Glutamatergic neuron (in vitro differentiated cells): ENCODE results near the gene VWA3A. TPM values are rescaled to one million over a fixed set of nuclear protein-coding genes. Genes with fewer than 3 reads are reported as not detected.

Experiments used
- DNase-seq: peaks from one replicate; pipeline ENCODE4 v3.0.0; 2022
- H3K27ac Mint-ChIP-seq: one replicate; pipeline ENCODE4 v1.8.0; 2020; ENCODE audit warnings: mild to moderate bottlenecking, mixed read lengths, inconsistent platforms; ENCODE audit not compliant: unreplicated experiment
- H3K27me3 Mint-ChIP-seq: one replicate; pipeline ENCODE4 v1.8.0; 2020; ENCODE audit warnings: mild to moderate bottlenecking, moderate library complexity, mixed read lengths, inconsistent platforms; ENCODE audit not compliant: unreplicated experiment
- H3K36me3 Mint-ChIP-seq: one replicate; pipeline ENCODE4 v1.8.0; 2020; ENCODE audit warnings: mild to moderate bottlenecking, mixed read lengths, inconsistent platforms; ENCODE audit not compliant: unreplicated experiment
- H3K4me1 Mint-ChIP-seq: one replicate; pipeline ENCODE4 v1.8.0; 2020; ENCODE audit warnings: mild to moderate bottlenecking, low read depth, mixed read lengths, inconsistent platforms; ENCODE audit not compliant: unreplicated experiment
- H3K4me3 Mint-ChIP-seq: one replicate; pipeline ENCODE4 v1.8.0; 2020; ENCODE audit warnings: mild to moderate bottlenecking, mixed read lengths, inconsistent platforms; ENCODE audit not compliant: unreplicated experiment
- H3K9me3 Mint-ChIP-seq: one replicate; pipeline ENCODE4 v1.8.0; 2020; ENCODE audit warnings: mild to moderate bottlenecking, moderate library complexity, mixed read lengths, inconsistent platforms; ENCODE audit not compliant: unreplicated experiment
- total RNA-seq: library from RNA; stranded (reverse); fragmentation: NEBNext Ultra II Directional; extraction: Animal tissue kit (Norgen Biotek cat#: 25700); gene quantifications from one replicate; pipeline ENCODE4 v1.2.1, GENCODE V29; 2021; ENCODE audit not compliant: unreplicated experiment
- TF ChIP-seq, protein P1 (sequence below): fragments of 200-600 bp; sonication (generic); IDR thresholded peaks from one replicate; pipeline ENCODE4 v1.5.0; 2021; ENCODE audit not compliant: partially characterized antibody, unreplicated experiment

Gene VWA3A
- total RNA-seq, 1 donor from 2014 or later, result 0.17 TPM

DNA sequence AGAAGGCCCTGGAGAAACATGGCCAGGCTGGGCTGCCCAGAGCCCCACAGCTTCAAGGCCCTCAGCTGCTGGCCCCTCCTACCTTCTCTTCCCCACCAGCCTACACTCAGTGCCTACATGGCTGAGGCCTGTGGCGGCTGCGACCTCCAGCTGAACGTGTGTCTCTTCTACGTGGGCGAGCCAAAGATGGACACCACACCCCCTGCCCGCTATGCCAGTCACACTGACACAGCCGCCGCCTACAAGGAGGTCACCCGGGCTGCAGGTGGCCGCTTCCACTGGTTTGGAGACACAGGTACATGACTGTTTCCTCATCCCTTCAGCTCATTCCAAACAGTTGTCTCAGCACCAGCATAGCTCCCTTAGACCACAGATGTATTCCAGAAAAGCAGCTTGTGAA is 40.5 kb downstream of the VWA3A start:
- no peak overlapping the region for H3K27ac Mint-ChIP-seq

GRCh38 chr16:22138482-22138881 is 46.1 kb downstream of the VWA3A start:
- Mint-ChIP-seq H3K9me3 (no peaks in the 10 kb centered on the region), H3K27ac (no peak overlapping the region), H3K36me3 (no peaks in the 10 kb centered on the region), H3K4me3 (no peak overlapping the region), H3K4me1 (peaks cover 2% of the 10 kb centered on the region), H3K27me3 (peaks cover 7% of the 10 kb centered on the region)
- TF ChIP-seq, protein P1, sequence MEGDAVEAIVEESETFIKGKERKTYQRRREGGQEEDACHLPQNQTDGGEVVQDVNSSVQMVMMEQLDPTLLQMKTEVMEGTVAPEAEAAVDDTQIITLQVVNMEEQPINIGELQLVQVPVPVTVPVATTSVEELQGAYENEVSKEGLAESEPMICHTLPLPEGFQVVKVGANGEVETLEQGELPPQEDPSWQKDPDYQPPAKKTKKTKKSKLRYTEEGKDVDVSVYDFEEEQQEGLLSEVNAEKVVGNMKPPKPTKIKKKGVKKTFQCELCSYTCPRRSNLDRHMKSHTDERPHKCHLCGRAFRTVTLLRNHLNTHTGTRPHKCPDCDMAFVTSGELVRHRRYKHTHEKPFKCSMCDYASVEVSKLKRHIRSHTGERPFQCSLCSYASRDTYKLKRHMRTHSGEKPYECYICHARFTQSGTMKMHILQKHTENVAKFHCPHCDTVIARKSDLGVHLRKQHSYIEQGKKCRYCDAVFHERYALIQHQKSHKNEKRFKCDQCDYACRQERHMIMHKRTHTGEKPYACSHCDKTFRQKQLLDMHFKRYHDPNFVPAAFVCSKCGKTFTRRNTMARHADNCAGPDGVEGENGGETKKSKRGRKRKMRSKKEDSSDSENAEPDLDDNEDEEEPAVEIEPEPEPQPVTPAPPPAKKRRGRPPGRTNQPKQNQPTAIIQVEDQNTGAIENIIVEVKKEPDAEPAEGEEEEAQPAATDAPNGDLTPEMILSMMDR, result no peak
- no peak for DNase-seq

More for the DNA sequence above, 40.5 kb downstream of the VWA3A start:
- Mint-ChIP-seq H3K36me3 (peaks cover 5% of the 10 kb centered on the region), H3K4me3 (no peak overlapping the region), H3K27me3 (peaks cover 10% of the 10 kb centered on the region), H3K4me1 (no peaks in the 10 kb centered on the region), H3K9me3 (peaks cover 6% of the 10 kb centered on the region)
- no peak for DNase-seq
- TF ChIP-seq, protein P1, result no peak

- H3K27me3 Mint-ChIP-seq, result peaks cover 7% of the 10 kb centered on the region
- no peaks in the 10 kb centered on the region for H3K36me3 Mint-ChIP-seq
- no peaks in the 10 kb centered on the region for H3K9me3 Mint-ChIP-seq
- TF ChIP-seq, protein P1, result no peak
- no peak for DNase-seq
- peaks cover 2% of the 10 kb centered on the region for H3K4me1 Mint-ChIP-seq
- H3K27ac Mint-ChIP-seq, result no peak overlapping the region
- H3K4me3 Mint-ChIP-seq, result no peak overlapping the region
These were observed 46.7 kb downstream of the VWA3A start for GRCh38 chr16:22139008-22139407.

GRCh38 chr16:22139732-22140131 is 47.4 kb downstream of the VWA3A start:
- H3K27ac Mint-ChIP-seq, result no peak overlapping the region
- DNase-seq, result no peak
- H3K27me3 Mint-ChIP-seq, result peaks cover 7% of the 10 kb centered on the region

DNA sequence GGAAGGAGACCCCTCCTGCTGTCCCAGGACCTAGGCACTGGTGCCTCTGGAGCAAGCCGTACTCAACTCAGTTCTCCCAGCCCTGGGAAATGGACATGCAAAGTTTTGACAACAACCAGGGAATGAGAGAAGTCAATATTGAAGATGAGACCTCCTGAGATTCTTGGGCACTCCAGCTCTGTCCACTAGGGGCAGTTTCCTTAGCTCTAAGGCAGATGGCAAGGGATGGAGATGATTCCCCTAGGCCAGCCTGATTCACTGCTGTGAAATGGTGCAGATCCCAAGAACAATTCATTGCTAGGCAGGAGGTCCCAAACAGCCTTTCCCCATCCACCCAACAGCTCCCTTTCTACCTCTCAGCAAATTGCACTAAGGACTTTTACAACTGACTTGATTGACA is 49.4 kb downstream of the VWA3A start:
- DNase-seq, result peak; percentile 35
- H3K4me3 Mint-ChIP-seq, result no peak overlapping the region

More at GRCh38 chr16:22139732-22140131, 47.4 kb downstream of the VWA3A start:
- TF ChIP-seq, protein P1, result no peak
- Mint-ChIP-seq H3K4me3 (no peak overlapping the region), H3K36me3 (no peaks in the 10 kb centered on the region), H3K9me3 (no peaks in the 10 kb centered on the region), H3K4me1 (peaks cover 2% of the 10 kb centered on the region)

More for the DNA sequence above, 49.4 kb downstream of the VWA3A start:
- Mint-ChIP-seq H3K4me1 (peaks cover 2% of the 10 kb centered on the region), H3K27me3 (peaks cover 3% of the 10 kb centered on the region), H3K36me3 (no peaks in the 10 kb centered on the region), H3K27ac (no peak overlapping the region), H3K9me3 (no peaks in the 10 kb centered on the region)
- TF ChIP-seq, protein P1, result peak; percentile 68
